Esophagus muscularis mucosa (tissue), 2 donors: Measurements from ENCODE around the gene UPF3A.

Experiments used
- POLR2A ChIP-seq: fragments of 450-650 bp; IDR thresholded peaks from one replicate; pipeline ENCODE4 v1.6.1; 2017; ENCODE audit warnings: antibody characterized with exemption, moderate library complexity, mild to moderate bottlenecking, low read depth
- POLR2AphosphoS5 ChIP-seq, 2 donors: sonication (generic); formaldehyde crosslinking; IDR thresholded peaks; one replicate each; pipeline ENCODE4 v1.6.1; 2017; ENCODE audit warnings: antibody characterized with exemption in 2 of 2

GRCh38 chr13:114231886-114232285 is 49.5 kb upstream of the UPF3A start:
- TF ChIP-seq POLR2AphosphoS5 (IDR thresholded peaks at IDR 0.05) = no peak
- TF ChIP-seq POLR2A = no peak
